Measurements from ENCODE around the gene ZNF343.

The ZNF343 gene

DNA sequence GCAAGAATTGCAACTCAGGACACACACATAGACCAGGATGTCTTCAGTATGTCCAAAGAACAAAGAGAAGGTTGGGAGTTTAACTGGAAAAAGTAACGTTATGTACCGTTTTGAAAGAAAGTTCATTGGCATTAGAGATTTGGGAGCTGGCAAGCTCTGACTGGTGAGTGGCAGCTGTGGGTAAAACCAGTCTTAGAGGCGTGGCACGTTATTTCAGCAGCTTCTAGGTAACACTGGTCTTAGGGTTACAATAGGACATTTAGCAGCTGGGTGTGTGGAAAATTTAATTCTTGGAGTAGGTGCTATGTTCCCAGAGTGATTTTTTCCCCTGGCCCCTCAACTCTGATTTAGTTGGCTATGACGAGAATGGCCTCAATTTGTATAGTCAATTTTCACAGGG, 57.3 kb downstream of the ZNF343 start:
- no peak overlapping the region for H3K4me3 ChIP-seq (ENCODE audit: low read depth, low read length)
- TF ChIP-seq, protein P1, sequence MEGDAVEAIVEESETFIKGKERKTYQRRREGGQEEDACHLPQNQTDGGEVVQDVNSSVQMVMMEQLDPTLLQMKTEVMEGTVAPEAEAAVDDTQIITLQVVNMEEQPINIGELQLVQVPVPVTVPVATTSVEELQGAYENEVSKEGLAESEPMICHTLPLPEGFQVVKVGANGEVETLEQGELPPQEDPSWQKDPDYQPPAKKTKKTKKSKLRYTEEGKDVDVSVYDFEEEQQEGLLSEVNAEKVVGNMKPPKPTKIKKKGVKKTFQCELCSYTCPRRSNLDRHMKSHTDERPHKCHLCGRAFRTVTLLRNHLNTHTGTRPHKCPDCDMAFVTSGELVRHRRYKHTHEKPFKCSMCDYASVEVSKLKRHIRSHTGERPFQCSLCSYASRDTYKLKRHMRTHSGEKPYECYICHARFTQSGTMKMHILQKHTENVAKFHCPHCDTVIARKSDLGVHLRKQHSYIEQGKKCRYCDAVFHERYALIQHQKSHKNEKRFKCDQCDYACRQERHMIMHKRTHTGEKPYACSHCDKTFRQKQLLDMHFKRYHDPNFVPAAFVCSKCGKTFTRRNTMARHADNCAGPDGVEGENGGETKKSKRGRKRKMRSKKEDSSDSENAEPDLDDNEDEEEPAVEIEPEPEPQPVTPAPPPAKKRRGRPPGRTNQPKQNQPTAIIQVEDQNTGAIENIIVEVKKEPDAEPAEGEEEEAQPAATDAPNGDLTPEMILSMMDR (conservative IDR thresholded peaks at IDR 0.05; ENCODE audit: low read depth, low read length), result no peak
- no peak for DNase-seq (ENCODE audit: low read depth)

DNA sequence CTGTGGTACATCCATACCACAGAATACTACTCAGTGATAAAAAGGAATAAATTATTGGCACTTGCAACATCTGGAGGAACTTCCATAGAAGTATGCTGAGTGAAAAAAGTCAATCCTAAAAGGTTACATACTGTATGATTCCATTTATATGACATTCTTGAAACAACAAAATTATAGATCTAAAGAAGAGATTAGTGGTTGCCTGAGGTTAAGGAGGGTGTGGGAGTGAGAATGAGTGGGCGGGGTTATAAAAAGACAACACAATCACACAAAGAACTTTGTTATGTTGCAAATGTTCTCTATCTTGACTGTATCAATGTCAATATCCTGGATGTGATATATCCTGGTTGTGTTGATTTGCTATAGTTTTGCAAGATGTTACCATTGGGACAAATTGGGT, 59.3 kb downstream of the ZNF343 start:
- TF ChIP-seq, protein P1 (conservative IDR thresholded peaks at IDR 0.05; ENCODE audit: low read depth, low read length), result no peak
- no peak overlapping the region for H3K4me3 ChIP-seq (ENCODE audit: low read depth, low read length)
- no peak for DNase-seq (ENCODE audit: low read depth)

DNA sequence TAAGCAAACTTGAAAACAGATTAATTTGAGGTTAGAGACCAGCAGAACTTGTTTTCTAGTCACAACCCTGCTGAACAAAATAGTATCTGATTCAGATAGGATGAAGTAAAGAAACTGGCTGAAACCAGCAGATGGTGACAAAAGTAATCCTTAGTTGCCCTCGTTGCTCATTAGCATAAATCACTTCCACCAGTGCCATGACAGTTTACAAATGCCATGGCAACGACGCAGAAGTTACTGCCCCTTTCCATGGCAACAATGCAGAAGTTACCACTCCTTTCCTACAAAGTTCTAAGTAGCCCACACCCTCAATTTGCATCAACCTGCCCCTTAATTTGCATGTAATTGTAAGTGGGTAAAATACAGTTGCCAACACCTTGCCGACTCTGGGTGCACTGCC, 61.9 kb downstream of the ZNF343 start:
- TF ChIP-seq, protein P1 (conservative IDR thresholded peaks at IDR 0.05; ENCODE audit: low read depth, low read length), result no peak
- DNase-seq (ENCODE audit: low read depth), result no peak
- H3K4me3 ChIP-seq (ENCODE audit: low read depth, low read length), result no peak overlapping the region
